K562 (cell line): ENCODE data around the gene NT5C1A. TPM values are rescaled to one million over a fixed set of nuclear protein-coding genes. Genes with fewer than 3 reads are reported as not detected.

Source experiments
- DDX20 ChIP-seq: fragments of 450-650 bp; IDR thresholded peaks from 2 replicates; pipeline ENCODE4 v1.6.1; 2016; ENCODE audit warnings: missing genetic modification characterization, low read depth, mild to moderate bottlenecking, missing compliant biosample characterization, moderate library complexity
- HDAC1 ChIP-seq, 2 experiments: fragments of 450-650 bp; IDR thresholded peaks; 2 replicates each; pipeline ENCODE4 v1.6.1; 2016 to 2017; ENCODE audit warnings: inconsistent platforms in 1 of 2, mild to moderate bottlenecking in 1 of 2, moderate library complexity in 1 of 2
- NEUROD1 ChIP-seq: fragments of 150-350 bp; IDR thresholded peaks from 2 replicates; pipeline ENCODE4 v1.6.1; 2014; ENCODE audit warnings: borderline replicate concordance, low read length, low read depth; ENCODE audit not compliant: partially characterized antibody
- PBX2 ChIP-seq, 2 experiments: IDR thresholded peaks in 1 of 2; conservative IDR thresholded peaks in 1 of 2; 2 replicates each; pipeline ENCODE4 v1.6.1; 2016; ENCODE audit warnings: low read depth in 2 of 2, mild to moderate bottlenecking in 1 of 2, missing compliant biosample characterization in 1 of 2, missing genetic modification characterization in 1 of 2, moderate library complexity in 1 of 2
- TEAD2 ChIP-seq: fragments of 450-650 bp; IDR thresholded peaks from 2 replicates; pipeline ENCODE4 v1.6.1; 2016; ENCODE audit warnings: missing genetic modification characterization, control low read depth, missing compliant biosample characterization
- ZNF431 ChIP-seq: sonication (generic); formaldehyde crosslinking; IDR thresholded peaks from 2 replicates; pipeline ENCODE4 v1.8.0; 2022; ENCODE audit warnings: mild to moderate bottlenecking, missing genetic modification reagents
- ZNF444 ChIP-seq: fragments of 250-450 bp; sonication (Bioruptor Pico); IDR thresholded peaks from 2 replicates; pipeline ENCODE4 v1.4.0; 2020; ENCODE audit warnings: mild to moderate bottlenecking, moderate library complexity
- ZNF583 ChIP-seq: fragments of 250-450 bp; sonication (Bioruptor Pico); IDR thresholded peaks from 2 replicates; pipeline ENCODE4 v1.4.0; 2020
- polyA plus RNA-seq, 8 experiments: library from polyadenylated mRNA; depleted of rRNA in 4 of 8; stranded (reverse) in 5 of 8; unstranded in 3 of 8; fragments of >200 nt; fragmentation: Nextera tagmentation in 2 of 8; fragmentation: Illumina TruSeq in 1 of 8; extraction: Ambion mirVana in 2 of 8; extraction: Trizol in 1 of 8; gene quantifications; 2 replicates each; pipeline versions ENCODE4 v1.2.1 to v1.2.3, GENCODE V29; 2011 to 2014; ENCODE audit warnings: inconsistent platforms in 1 of 8, missing spikeins in 1 of 8
- total RNA-seq, 7 experiments: library from RNA; depleted of rRNA in 6 of 7; stranded (reverse); fragments of >200 nt in 6 of 7; fragmentation: Illumina TruSeq in 2 of 7; extraction: Trizol in 2 of 7; gene quantifications; 2 replicates each; pipeline versions ENCODE4 v1.2.1 to v1.2.3, GENCODE V29; 2011 to 2021; ENCODE audit warnings: low replicate concordance in 1 of 7
- TF ChIP-seq, protein P1 (sequence below), 3 experiments: fragments of 200-800 bp in 1 of 3; fragments of 250-450 bp in 1 of 3; fragments of 450-650 bp in 1 of 3; sonication (Bioruptor Pico) in 1 of 3; sonication (Bioruptor generic) in 1 of 3; formaldehyde crosslinking in 1 of 3; IDR thresholded peaks; 2 replicates each; pipeline versions ENCODE4 v1.6.1 to v1.8.0; 2016 to 2022; ENCODE audit warnings: mild to moderate bottlenecking in 2 of 3, missing genetic modification characterization in 2 of 3, missing compliant biosample characterization in 1 of 3, moderate library complexity in 1 of 3
- TF ChIP-seq, protein P2 (sequence below): sonication (generic); formaldehyde crosslinking; IDR thresholded peaks from 2 replicates; pipeline ENCODE4 v1.9.0; 2022; ENCODE audit warnings: mild to moderate bottlenecking, missing genetic modification reagents
- TF ChIP-seq, protein P3 (sequence below): IDR thresholded peaks from 2 replicates; pipeline ENCODE4 v1.6.1; 2011; ENCODE audit warnings: borderline replicate concordance, low read depth, mild to moderate bottlenecking, moderate library complexity, low read length; ENCODE audit not compliant: insufficient read depth, poor library complexity, severe bottlenecking
- TF ChIP-seq, protein P4 (sequence below): fragments of 450-650 bp; IDR thresholded peaks from 2 replicates; pipeline ENCODE4 v1.7.1; 2018; ENCODE audit warnings: mild to moderate bottlenecking, low read depth; ENCODE audit not compliant: partially characterized antibody

Gene NT5C1A
- total and polyA plus RNA-seq, 9 of the 15 experiments (the other 6 are each of a cell fraction or from before 2014, with no cell fraction given) = not detected

GRCh38 chr1:39711104-39711965, 39.4 kb upstream of the NT5C1A start (continued):
- TF ChIP-seq, protein P1, sequence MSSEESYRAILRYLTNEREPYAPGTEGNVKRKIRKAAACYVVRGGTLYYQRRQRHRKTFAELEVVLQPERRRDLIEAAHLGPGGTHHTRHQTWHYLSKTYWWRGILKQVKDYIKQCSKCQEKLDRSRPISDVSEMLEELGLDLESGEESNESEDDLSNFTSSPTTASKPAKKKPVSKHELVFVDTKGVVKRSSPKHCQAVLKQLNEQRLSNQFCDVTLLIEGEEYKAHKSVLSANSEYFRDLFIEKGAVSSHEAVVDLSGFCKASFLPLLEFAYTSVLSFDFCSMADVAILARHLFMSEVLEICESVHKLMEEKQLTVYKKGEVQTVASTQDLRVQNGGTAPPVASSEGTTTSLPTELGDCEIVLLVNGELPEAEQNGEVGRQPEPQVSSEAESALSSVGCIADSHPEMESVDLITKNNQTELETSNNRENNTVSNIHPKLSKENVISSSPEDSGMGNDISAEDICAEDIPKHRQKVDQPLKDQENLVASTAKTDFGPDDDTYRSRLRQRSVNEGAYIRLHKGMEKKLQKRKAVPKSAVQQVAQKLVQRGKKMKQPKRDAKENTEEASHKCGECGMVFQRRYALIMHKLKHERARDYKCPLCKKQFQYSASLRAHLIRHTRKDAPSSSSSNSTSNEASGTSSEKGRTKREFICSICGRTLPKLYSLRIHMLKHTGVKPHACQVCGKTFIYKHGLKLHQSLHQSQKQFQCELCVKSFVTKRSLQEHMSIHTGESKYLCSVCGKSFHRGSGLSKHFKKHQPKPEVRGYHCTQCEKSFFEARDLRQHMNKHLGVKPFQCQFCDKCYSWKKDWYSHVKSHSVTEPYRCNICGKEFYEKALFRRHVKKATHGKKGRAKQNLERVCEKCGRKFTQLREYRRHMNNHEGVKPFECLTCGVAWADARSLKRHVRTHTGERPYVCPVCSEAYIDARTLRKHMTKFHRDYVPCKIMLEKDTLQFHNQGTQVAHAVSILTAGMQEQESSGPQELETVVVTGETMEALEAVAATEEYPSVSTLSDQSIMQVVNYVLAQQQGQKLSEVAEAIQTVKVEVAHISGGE (CRISPR knock-in tag; IDR thresholded peaks at IDR 0.05) = peak in 1 of 3 experiments; percentile 71; a peak in 2 of 6 replicates
- TF ChIP-seq, protein P2, sequence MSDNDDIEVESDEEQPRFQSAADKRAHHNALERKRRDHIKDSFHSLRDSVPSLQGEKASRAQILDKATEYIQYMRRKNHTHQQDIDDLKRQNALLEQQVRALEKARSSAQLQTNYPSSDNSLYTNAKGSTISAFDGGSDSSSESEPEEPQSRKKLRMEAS (CRISPR knock-in tag) = peak; percentile 45; the same call in 1 of the 2 replicates
- TF ChIP-seq, protein P3, sequence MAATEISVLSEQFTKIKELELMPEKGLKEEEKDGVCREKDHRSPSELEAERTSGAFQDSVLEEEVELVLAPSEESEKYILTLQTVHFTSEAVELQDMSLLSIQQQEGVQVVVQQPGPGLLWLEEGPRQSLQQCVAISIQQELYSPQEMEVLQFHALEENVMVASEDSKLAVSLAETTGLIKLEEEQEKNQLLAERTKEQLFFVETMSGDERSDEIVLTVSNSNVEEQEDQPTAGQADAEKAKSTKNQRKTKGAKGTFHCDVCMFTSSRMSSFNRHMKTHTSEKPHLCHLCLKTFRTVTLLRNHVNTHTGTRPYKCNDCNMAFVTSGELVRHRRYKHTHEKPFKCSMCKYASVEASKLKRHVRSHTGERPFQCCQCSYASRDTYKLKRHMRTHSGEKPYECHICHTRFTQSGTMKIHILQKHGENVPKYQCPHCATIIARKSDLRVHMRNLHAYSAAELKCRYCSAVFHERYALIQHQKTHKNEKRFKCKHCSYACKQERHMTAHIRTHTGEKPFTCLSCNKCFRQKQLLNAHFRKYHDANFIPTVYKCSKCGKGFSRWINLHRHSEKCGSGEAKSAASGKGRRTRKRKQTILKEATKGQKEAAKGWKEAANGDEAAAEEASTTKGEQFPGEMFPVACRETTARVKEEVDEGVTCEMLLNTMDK = no peak
- no peak for TF ChIP-seq ZNF583
- TF ChIP-seq ZNF444 = no peak
- peak in 1 of 2 experiments; percentile 93; a peak in 3 of 4 replicates for TF ChIP-seq HDAC1 (IDR thresholded peaks at IDR 0.05)
- peak; percentile 79 for TF ChIP-seq NEUROD1
- TF ChIP-seq, protein P4, sequence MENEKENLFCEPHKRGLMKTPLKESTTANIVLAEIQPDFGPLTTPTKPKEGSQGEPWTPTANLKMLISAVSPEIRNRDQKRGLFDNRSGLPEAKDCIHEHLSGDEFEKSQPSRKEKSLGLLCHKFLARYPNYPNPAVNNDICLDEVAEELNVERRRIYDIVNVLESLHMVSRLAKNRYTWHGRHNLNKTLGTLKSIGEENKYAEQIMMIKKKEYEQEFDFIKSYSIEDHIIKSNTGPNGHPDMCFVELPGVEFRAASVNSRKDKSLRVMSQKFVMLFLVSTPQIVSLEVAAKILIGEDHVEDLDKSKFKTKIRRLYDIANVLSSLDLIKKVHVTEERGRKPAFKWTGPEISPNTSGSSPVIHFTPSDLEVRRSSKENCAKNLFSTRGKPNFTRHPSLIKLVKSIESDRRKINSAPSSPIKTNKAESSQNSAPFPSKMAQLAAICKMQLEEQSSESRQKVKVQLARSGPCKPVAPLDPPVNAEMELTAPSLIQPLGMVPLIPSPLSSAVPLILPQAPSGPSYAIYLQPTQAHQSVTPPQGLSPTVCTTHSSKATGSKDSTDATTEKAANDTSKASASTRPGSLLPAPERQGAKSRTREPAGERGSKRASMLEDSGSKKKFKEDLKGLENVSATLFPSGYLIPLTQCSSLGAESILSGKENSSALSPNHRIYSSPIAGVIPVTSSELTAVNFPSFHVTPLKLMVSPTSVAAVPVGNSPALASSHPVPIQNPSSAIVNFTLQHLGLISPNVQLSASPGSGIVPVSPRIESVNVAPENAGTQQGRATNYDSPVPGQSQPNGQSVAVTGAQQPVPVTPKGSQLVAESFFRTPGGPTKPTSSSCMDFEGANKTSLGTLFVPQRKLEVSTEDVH = peak; percentile 61
- no peak for TF ChIP-seq DDX20
- TF ChIP-seq PBX2 (CRISPR knock-in tag; IDR thresholded peaks at IDR 0.05; ENCODE audit: low read depth) = 0 out of 2 replicates have a peak, but pooled peaks have one; percentile 17
- TF ChIP-seq PBX2 (tag; conservative IDR thresholded peaks at IDR 0.05; ENCODE audit: low read depth) = peak; percentile 97
- peak; percentile 52; the same call in 1 of the 2 replicates for TF ChIP-seq TEAD2 (tag)
- TF ChIP-seq ZNF431 (CRISPR knock-in tag) = 0 out of 2 replicates have a peak, but pooled peaks have one; percentile 59
